ENCODE data around the gene SAMD7.

The SAMD7 gene

GRCh38 chr3:169895072-169895471 lies 16.3 kb upstream of the SAMD7 start:
- Mint-ChIP-seq H3K4me3 (no peak overlapping the region), H3K4me1 (no peaks in the 10 kb centered on the region), H3K27ac (no peak overlapping the region)

DNA sequence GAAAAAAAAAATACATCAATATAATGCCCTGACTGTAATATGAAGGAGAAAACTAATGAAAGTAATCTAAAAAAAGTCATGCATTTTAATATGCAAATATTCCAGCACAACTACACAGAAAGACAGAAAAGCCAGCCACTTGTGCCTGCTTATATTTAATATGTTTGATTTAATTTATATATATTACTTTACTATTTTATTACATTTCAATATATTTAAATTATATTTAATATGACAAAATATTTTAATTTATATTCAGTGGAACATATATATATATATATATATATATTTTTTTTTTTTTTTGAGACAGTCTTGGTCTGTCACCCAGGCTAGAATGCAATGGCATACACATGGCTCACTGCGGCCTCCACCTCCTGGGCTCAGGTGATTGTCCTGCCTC lies 14.1 kb upstream of the SAMD7 start:
- no peaks in the 10 kb centered on the region for H3K4me1 Mint-ChIP-seq
- H3K36me3 Mint-ChIP-seq (ENCODE audit: low read depth), result no peaks in the 10 kb centered on the region
- no peaks in the 10 kb centered on the region for H3K27me3 Mint-ChIP-seq (ENCODE audit: low read depth)
- no peak overlapping the region for H3K27ac Mint-ChIP-seq
- no peak overlapping the region for H3K4me3 Mint-ChIP-seq
- peaks cover 23% of the 10 kb centered on the region for H3K9me3 Mint-ChIP-seq
- no peak for TF ChIP-seq CTCF (IDR thresholded peaks at IDR 0.05; ENCODE audit: unreplicated experiment in 3 of 3)

More at GRCh38 chr3:169895072-169895471, 16.3 kb upstream of the SAMD7 start:
- no peaks in the 10 kb centered on the region for H3K27me3 Mint-ChIP-seq (ENCODE audit: low read depth)
- no peak for TF ChIP-seq CTCF (IDR thresholded peaks at IDR 0.05; ENCODE audit: unreplicated experiment in 3 of 3)
- H3K36me3 Mint-ChIP-seq (ENCODE audit: low read depth), result no peaks in the 10 kb centered on the region
- H3K9me3 Mint-ChIP-seq, result peaks cover 9% of the 10 kb centered on the region

- Mint-ChIP-seq H3K27ac (no peak overlapping the region), H3K4me1 (no peaks in the 10 kb centered on the region), H3K27me3 (ENCODE audit: low read depth) (no peaks in the 10 kb centered on the region), H3K4me3 (no peak overlapping the region), H3K9me3 (peaks cover 41% of the 10 kb centered on the region), H3K36me3 (ENCODE audit: low read depth) (peaks cover 4% of the 10 kb centered on the region)
- no peak for TF ChIP-seq CTCF (IDR thresholded peaks at IDR 0.05; ENCODE audit: unreplicated experiment in 3 of 3)
These were observed 9.9 kb upstream of the SAMD7 start for GRCh38 chr3:169901453-169901852.

DNA sequence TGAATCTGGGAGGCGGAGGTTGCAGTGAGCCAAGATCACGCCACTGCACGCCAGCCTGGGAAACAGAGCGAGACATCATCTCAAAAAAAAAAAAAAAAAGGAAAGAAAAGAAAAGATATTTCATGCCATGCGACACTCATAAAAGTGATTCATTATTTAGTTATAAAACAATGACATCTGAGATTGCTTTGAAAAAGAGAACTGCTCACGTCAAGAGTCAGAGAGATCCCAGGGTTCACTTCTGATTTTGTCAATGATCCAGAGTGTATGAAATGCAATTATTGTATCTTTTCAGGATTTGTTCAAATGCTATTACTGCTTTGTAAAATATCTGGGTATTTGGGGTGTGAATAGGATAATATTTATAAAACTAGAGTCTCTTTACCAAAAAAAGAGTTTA lies 6.0 kb upstream of the SAMD7 start:
- peaks cover 29% of the 10 kb centered on the region for H3K9me3 Mint-ChIP-seq
- peaks cover 4% of the 10 kb centered on the region for H3K36me3 Mint-ChIP-seq (ENCODE audit: low read depth)
- peaks cover 4% of the 10 kb centered on the region for H3K27me3 Mint-ChIP-seq (ENCODE audit: low read depth)
- H3K27ac Mint-ChIP-seq, result no peak overlapping the region
- H3K4me1 Mint-ChIP-seq, result no peaks in the 10 kb centered on the region
- TF ChIP-seq CTCF (IDR thresholded peaks at IDR 0.05; ENCODE audit: unreplicated experiment in 3 of 3), result no peak
- H3K4me3 Mint-ChIP-seq, result no peak overlapping the region

GRCh38 chr3:169907476-169907875 lies 3.9 kb upstream of the SAMD7 start:
- Mint-ChIP-seq H3K4me3 (no peak overlapping the region), H3K27me3 (ENCODE audit: low read depth) (peaks cover 4% of the 10 kb centered on the region), H3K9me3 (peaks cover 18% of the 10 kb centered on the region), H3K27ac (no peak overlapping the region), H3K4me1 (no peaks in the 10 kb centered on the region), H3K36me3 (ENCODE audit: low read depth) (peaks cover 4% of the 10 kb centered on the region)
- TF ChIP-seq CTCF (IDR thresholded peaks at IDR 0.05; ENCODE audit: unreplicated experiment in 3 of 3), result no peak

- peaks cover 15% of the 10 kb centered on the region for H3K9me3 Mint-ChIP-seq
- H3K4me3 Mint-ChIP-seq, result no peak overlapping the region
- no peak for TF ChIP-seq CTCF (IDR thresholded peaks at IDR 0.05; ENCODE audit: unreplicated experiment in 3 of 3)
- peaks cover 4% of the 10 kb centered on the region for H3K27me3 Mint-ChIP-seq (ENCODE audit: low read depth)
- peaks cover 4% of the 10 kb centered on the region for H3K36me3 Mint-ChIP-seq (ENCODE audit: low read depth)
- no peaks in the 10 kb centered on the region for H3K4me1 Mint-ChIP-seq
- H3K27ac Mint-ChIP-seq, result no peak overlapping the region
These were observed 3.4 kb upstream of the SAMD7 start for GRCh38 chr3:169907944-169908343.
